IMR-90 (cell line): ENCODE results near the gene WDR70.

Source experiments
- CEBPB ChIP-seq: IDR thresholded peaks from 2 replicates; pipeline ENCODE4 v1.6.1; 2012; ENCODE audit warnings: low read depth, low read length, improper control_type of control experiment
- CTCF ChIP-seq: conservative IDR thresholded peaks from 2 replicates; pipeline ENCODE4 v1.5.1; 2012; ENCODE audit warnings: mild to moderate bottlenecking, low read depth, low read length, improper control_type of control experiment
- MXI1 ChIP-seq: IDR thresholded peaks from 2 replicates; pipeline ENCODE4 v1.6.1; 2012; ENCODE audit warnings: low read depth, mild to moderate bottlenecking, low read length, moderate library complexity, borderline replicate concordance
- POLR2A ChIP-seq: IDR thresholded peaks from 2 replicates; pipeline ENCODE4 v1.6.1; 2012; ENCODE audit warnings: mild to moderate bottlenecking, low read depth, low read length
- USF2 ChIP-seq: fragments of 150-350 bp; IDR thresholded peaks from 2 replicates; pipeline ENCODE4 v1.6.1; 2017; ENCODE audit warnings: mild to moderate bottlenecking, antibody characterized with exemption, low read length, low read depth
- TF ChIP-seq, protein P1 (sequence below): fragments of 150-350 bp; IDR thresholded peaks from 2 replicates; pipeline ENCODE4 v1.6.1; 2016; ENCODE audit warnings: low read depth, mild to moderate bottlenecking, low read length, moderate library complexity, borderline replicate concordance

DNA sequence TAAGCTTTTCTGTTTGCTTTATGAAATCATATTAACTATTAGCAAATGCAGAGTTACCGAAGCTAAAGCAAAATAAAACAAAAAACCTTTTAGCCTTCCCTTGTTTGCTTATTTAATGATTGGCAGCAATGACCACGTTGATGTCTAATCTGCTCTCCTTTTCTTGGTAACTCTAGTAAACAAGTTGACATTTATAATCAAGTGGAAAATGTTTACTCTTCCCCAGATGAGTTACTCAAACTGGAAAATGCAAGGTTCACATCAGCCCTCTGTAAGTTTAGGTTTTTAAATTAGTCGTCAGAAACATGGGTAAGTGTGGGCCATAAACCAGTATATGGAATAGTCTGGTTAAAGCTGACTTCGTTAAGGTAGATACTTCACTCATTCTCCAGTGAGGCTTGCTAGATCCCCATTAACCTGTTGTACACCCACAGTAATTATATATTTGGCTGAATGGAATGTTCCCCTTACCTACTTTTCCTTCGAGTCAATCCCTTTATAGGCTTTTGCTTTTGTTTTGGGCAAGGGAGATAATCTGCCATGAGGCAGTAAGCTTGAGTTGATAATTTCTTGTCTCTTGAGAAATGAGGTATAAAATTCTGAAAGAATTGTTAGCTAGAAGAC is 359.9 kb downstream of the WDR70 start:
- TF ChIP-seq CTCF = no peak
- no peak for TF ChIP-seq POLR2A
- TF ChIP-seq CEBPB = no peak
- no peak for TF ChIP-seq USF2
- TF ChIP-seq, protein P1, sequence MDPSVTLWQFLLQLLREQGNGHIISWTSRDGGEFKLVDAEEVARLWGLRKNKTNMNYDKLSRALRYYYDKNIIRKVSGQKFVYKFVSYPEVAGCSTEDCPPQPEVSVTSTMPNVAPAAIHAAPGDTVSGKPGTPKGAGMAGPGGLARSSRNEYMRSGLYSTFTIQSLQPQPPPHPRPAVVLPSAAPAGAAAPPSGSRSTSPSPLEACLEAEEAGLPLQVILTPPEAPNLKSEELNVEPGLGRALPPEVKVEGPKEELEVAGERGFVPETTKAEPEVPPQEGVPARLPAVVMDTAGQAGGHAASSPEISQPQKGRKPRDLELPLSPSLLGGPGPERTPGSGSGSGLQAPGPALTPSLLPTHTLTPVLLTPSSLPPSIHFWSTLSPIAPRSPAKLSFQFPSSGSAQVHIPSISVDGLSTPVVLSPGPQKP = no peak
- no peak for TF ChIP-seq MXI1
